HCT116 (cell line): ENCODE results near the gene RPL21. TPM values are rescaled to one million over a fixed set of nuclear protein-coding genes. Genes with fewer than 3 reads are reported as not detected.
"Not testable (repeated sequence)": the region's sequence is repeated elsewhere in the genome, so short reads cannot be mapped to it uniquely, and the experiment has no call there.

Source experiments
- ATAC-seq: fragments of 200-7000 bp; cut with Tn5 transposase; 2 replicates; pipeline ENCODE4 v1.9.1; 2020; ENCODE audit warnings: mild to moderate bottlenecking, moderate library complexity
- BruUV-seq: library from RNA; stranded (reverse); fragments of 400-500 nt; replicated peaks from 2 replicates; lab custom pipeline; 2021; lab: Mats Ljungman, UMichigan
- CTCF ChIA-PET: fragments of 300-600 bp; sonication (Branson Sonifier 250); formaldehyde crosslinking; loops from one replicate; lab custom pipeline; 2021; ENCODE audit warnings: antibody characterized with exemption; lab: Charles Lee
- POLR2A ChIA-PET: fragments of 300-600, 350-600 bp; sonication (Branson Sonifier 250); formaldehyde crosslinking; loops from one replicate; lab custom pipeline; 2021; ENCODE audit warnings: antibody characterized with exemption; lab: Charles Lee
- RAD21 ChIA-PET, 2 experiments: fragments of 300-600 bp; sonication (Branson Sonifier 250); formaldehyde crosslinking; loops; one replicate each; lab custom pipeline; 2023; ENCODE audit warnings: low total read pairs in 2 of 2; ENCODE audit not compliant: uncharacterized antibody in 2 of 2, unreplicated experiment in 2 of 2, low non-redundant PET in 1 of 2; lab: Charles Lee
- DNase-seq: peaks from one replicate; pipeline ENCODE4 v3.0.0-alpha.2; 2010; ENCODE audit warnings: low read depth, low spot score
- H2AFZ ChIP-seq: fragments of 200-600 bp; shearing (Covaris generic), sonication (generic); 2 replicates; pipeline ENCODE4 v1.6.1; 2017; ENCODE audit warnings: low read depth, mixed run types, mixed read lengths, antibody characterized with exemption, low read length; ENCODE audit not compliant: poor library complexity, severe bottlenecking
- H3K27ac ChIP-seq: 2 replicates; pipeline ENCODE4 v1.5.1; 2012; ENCODE audit warnings: low read depth, low read length
- H3K27me3 ChIP-seq: fragments of 200-600 bp; sonication (generic); 2 replicates; pipeline ENCODE4 v1.6.1; 2016; ENCODE audit warnings: mixed run types, low read length, mixed read lengths; ENCODE audit not compliant: insufficient read depth
- H3K36me3 ChIP-seq, 2 experiments: fragments of 200-500 bp in 1 of 2; fragments of 200-600 bp in 1 of 2; sonication (Bioruptor generic) in 1 of 2; sonication (generic) in 1 of 2; 2 replicates each; pipeline versions ENCODE4 v1.5.1 to v1.6.1; 2014 to 2016; ENCODE audit warnings: low read length in 2 of 2, inconsistent platforms in 1 of 2, mixed read lengths in 1 of 2, mixed run types in 1 of 2; ENCODE audit not compliant: insufficient read depth in 2 of 2, control insufficient read depth in 1 of 2
- H3K4me1 ChIP-seq, 2 experiments: fragments of 200-600 bp in 1 of 2; sonication (generic) in 1 of 2; 2 replicates each; pipeline versions ENCODE4 v1.5.1 to v1.6.1; 2012 to 2017; ENCODE audit warnings: low read length in 2 of 2, inconsistent platforms in 1 of 2, mild to moderate bottlenecking in 1 of 2, mixed read lengths in 1 of 2, mixed run types in 1 of 2, moderate library complexity in 1 of 2; ENCODE audit not compliant: insufficient read depth in 2 of 2, control insufficient read depth in 1 of 2
- H3K4me2 ChIP-seq: fragments of 200-600 bp; sonication (generic); 2 replicates; pipeline ENCODE4 v1.6.1; 2017; ENCODE audit warnings: mixed run types, low read length, mixed read lengths
- H3K4me3 ChIP-seq, 2 experiments: fragments of 200-600 bp in 1 of 2; sonication (generic) in 1 of 2; replicated peaks in 1 of 2; 2 replicates each; pipeline ENCODE4 v1.5.1; 2011 to 2016; ENCODE audit warnings: low read length in 2 of 2, control low read depth in 1 of 2, low read depth in 1 of 2, mild to moderate bottlenecking in 1 of 2, mixed read lengths in 1 of 2, mixed run types in 1 of 2
- H3K79me2 ChIP-seq: fragments of 200-600 bp; sonication (generic); 2 replicates; pipeline ENCODE4 v1.6.1; 2017; ENCODE audit warnings: mild to moderate bottlenecking, mixed run types, low read length, moderate library complexity, mixed read lengths; ENCODE audit not compliant: insufficient read depth
- H3K9ac ChIP-seq: fragments of 200-600 bp; sonication (generic); 2 replicates; pipeline ENCODE4 v1.6.1; 2016; ENCODE audit warnings: low read length, mixed read lengths
- H3K9me2 ChIP-seq: fragments of 200-600 bp; sonication (generic), shearing (Covaris generic); 2 replicates; pipeline ENCODE4 v1.6.1; 2017; ENCODE audit warnings: mixed run types, mild to moderate bottlenecking, moderate library complexity; ENCODE audit not compliant: insufficient read depth
- H3K9me3 ChIP-seq, 2 experiments: fragments of 200-500 bp in 1 of 2; fragments of 200-600 bp in 1 of 2; sonication (Bioruptor generic) in 1 of 2; sonication (generic) in 1 of 2; 2 replicates each; pipeline ENCODE4 v1.6.1; 2014 to 2017; ENCODE audit warnings: low read length in 2 of 2, mixed read lengths in 2 of 2, inconsistent platforms in 1 of 2, low read depth in 1 of 2, mild to moderate bottlenecking in 1 of 2, mixed run types in 1 of 2, moderate library complexity in 1 of 2; ENCODE audit not compliant: control insufficient read depth in 1 of 2, insufficient read depth in 1 of 2
- H4K20me1 ChIP-seq: fragments of 200-600 bp; sonication (generic), shearing (Covaris generic); 2 replicates; pipeline ENCODE4 v1.6.1; 2017; ENCODE audit warnings: mixed run types, mild to moderate bottlenecking, moderate library complexity; ENCODE audit not compliant: insufficient read depth
- CBX3 ChIP-seq: IDR thresholded peaks from 2 replicates; pipeline ENCODE4 v1.6.1; 2012; ENCODE audit warnings: low read depth
- CEBPB ChIP-seq: IDR thresholded peaks from 2 replicates; pipeline ENCODE4 v1.6.1; 2012; ENCODE audit warnings: low read depth
- EGR1 ChIP-seq: IDR thresholded peaks from 2 replicates; pipeline ENCODE4 v1.6.1; 2012; ENCODE audit warnings: low read depth
- ELF1 ChIP-seq: IDR thresholded peaks from 2 replicates; pipeline ENCODE4 v1.6.1; 2012; ENCODE audit warnings: low read depth, borderline replicate concordance
- EZH2 ChIP-seq: fragments of 200-600 bp; sonication (generic); IDR thresholded peaks from 2 replicates; pipeline ENCODE4 v1.6.1; 2017; ENCODE audit warnings: antibody characterized with exemption, mixed run types
- FOSL1 ChIP-seq: IDR thresholded peaks from 2 replicates; pipeline ENCODE4 v1.6.1; 2012; ENCODE audit warnings: low read depth
- JUND ChIP-seq: IDR thresholded peaks from 2 replicates; pipeline ENCODE4 v1.6.1; 2012
- POLR2AphosphoS5 ChIP-seq: IDR thresholded peaks from 2 replicates; pipeline ENCODE4 v1.6.1; 2011; ENCODE audit warnings: mild to moderate bottlenecking, low read depth, low read length, moderate library complexity
- RAD21 ChIP-seq: IDR thresholded peaks from 2 replicates; pipeline ENCODE4 v1.6.1; 2012; ENCODE audit warnings: low read depth, mild to moderate bottlenecking
- REST ChIP-seq: IDR thresholded peaks from 2 replicates; pipeline ENCODE4 v1.6.1; 2012; ENCODE audit warnings: low read depth
- SIN3A ChIP-seq: IDR thresholded peaks from 2 replicates; pipeline ENCODE4 v1.6.1; 2012; ENCODE audit warnings: low read depth
- SP1 ChIP-seq: IDR thresholded peaks from 2 replicates; pipeline ENCODE4 v1.6.1; 2012; ENCODE audit warnings: low read depth
- YY1 ChIP-seq: IDR thresholded peaks from 2 replicates; pipeline ENCODE4 v1.6.1; 2011; ENCODE audit warnings: low read length, low read depth, moderate library complexity, mild to moderate bottlenecking; ENCODE audit not compliant: insufficient replicate concordance; ENCODE audit errors: extremely low read depth
- ZNF274 ChIP-seq: fragments of 200-500 bp; sonication (Bioruptor generic); IDR thresholded peaks from 2 replicates; pipeline ENCODE4 v1.6.1; 2014; ENCODE audit warnings: mild to moderate bottlenecking, low read depth, low read length, inconsistent platforms
- intact Hi-C: fragments of 100-400 bp; cut with micrococcal nuclease; formaldehyde crosslinking; loops from 2 replicates; pipeline ENCODE4 v1.10.0; 2022
- total RNA-seq: library from RNA; stranded (reverse); gene quantifications from one replicate; pipeline ENCODE4 v1.2.1, GENCODE V29; 2021; ENCODE audit not compliant: unreplicated experiment
- TF ChIP-seq, protein P1 (sequence below): IDR thresholded peaks from 2 replicates; pipeline ENCODE4 v1.6.1; 2012

The RPL21 gene
- total RNA-seq, 1 experiment from 2014 or later: 915 TPM

DNA sequence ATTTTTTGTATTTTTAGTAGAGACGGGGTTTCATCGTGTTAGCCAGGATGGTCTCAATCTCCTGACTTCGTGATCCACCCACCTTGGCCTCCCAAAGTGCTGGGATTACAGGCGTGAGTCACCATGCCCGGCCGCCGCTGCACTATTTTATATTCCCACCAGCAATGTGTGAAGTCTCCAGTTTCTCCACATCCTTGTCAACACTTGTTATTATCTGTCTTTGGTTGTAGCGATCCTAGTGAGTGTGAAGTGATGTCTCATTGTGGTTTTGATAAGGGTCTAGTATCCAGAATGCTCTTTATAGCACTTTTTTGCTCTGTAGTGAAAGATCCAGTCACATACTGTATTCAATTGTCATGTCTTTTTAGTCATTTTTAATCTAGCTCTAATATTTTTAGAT, 40.6 kb downstream of the RPL21 start:
- H3K36me3 ChIP-seq, BruUV-seq, H3K9me3 ChIP-seq, H3K9me2 ChIP-seq, H3K27me3 ChIP-seq, H3K4me1 ChIP-seq, CTCF ChIA-PET, H4K20me1 ChIP-seq, H3K27ac ChIP-seq, H3K9ac ChIP-seq, H3K79me2 ChIP-seq, RAD21 ChIA-PET, ATAC-seq, H3K4me3 ChIP-seq, DNase-seq, intact Hi-C loops, H3K4me2 ChIP-seq, H2AFZ ChIP-seq, POLR2A ChIA-PET: not testable (repeated sequence)

GRCh38 chr13:27293076-27293691, 41.8 kb downstream of the RPL21 start:
- no peak for ATAC-seq

More at GRCh38 chr13:27293076-27293691, 41.8 kb downstream of the RPL21 start:
- H3K4me2 ChIP-seq: no peak overlapping the region
- no peaks in the 10 kb centered on the region for H4K20me1 ChIP-seq
- no peaks in the 10 kb centered on the region for H3K4me1 ChIP-seq
- H3K9ac ChIP-seq: no peak overlapping the region
- BruUV-seq: no TSS peak
- H3K27me3 ChIP-seq: no peaks in the 10 kb centered on the region
- no peaks in the 10 kb centered on the region for H3K79me2 ChIP-seq
- POLR2A ChIA-PET: no interaction called here
- H3K4me3 ChIP-seq: no peak overlapping the region
- CTCF ChIA-PET: no interaction called here
- H3K36me3 ChIP-seq: no peaks in the 10 kb centered on the region
- RAD21 ChIA-PET: no interaction called here
- no peaks in the 10 kb centered on the region for H3K9me2 ChIP-seq
- DNase-seq: no peak
- TF ChIP-seq SIN3A (no peak), CBX3 (no peak), JUND (no peak), EGR1 (no peak), POLR2AphosphoS5 (no peak), CEBPB (no peak), RAD21 (no peak), REST (no peak), YY1 (no peak), SP1 (no peak), ELF1 (no peak), EZH2 (no peak), FOSL1 (no peak), ZNF274 (no peak)
- TF ChIP-seq, protein P1, sequence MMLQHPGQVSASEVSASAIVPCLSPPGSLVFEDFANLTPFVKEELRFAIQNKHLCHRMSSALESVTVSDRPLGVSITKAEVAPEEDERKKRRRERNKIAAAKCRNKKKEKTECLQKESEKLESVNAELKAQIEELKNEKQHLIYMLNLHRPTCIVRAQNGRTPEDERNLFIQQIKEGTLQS: no peak
- TF ChIP-seq, all 23 proteins: peak for 0
- H3K27ac ChIP-seq: no peak overlapping the region
- no peaks in the 10 kb centered on the region for H3K9me3 ChIP-seq
- intact Hi-C loops: no loop called here
- no peak overlapping the region for H2AFZ ChIP-seq
